ENCODE results near the gene DIAPH2.
"Not testable (repeated sequence)": the region's sequence is repeated elsewhere in the genome, so short reads cannot be mapped to it uniquely, and the experiment has no call there.

Gene DIAPH2

GRCh38 chrX:96684339-96685209, at the start of gene DIAPH2:
Gene DIAPH2, plus strand, starts transcription at chrX:96684842.
- FAIRE-seq = no peak

- FAIRE-seq = no peak
Observed at GRCh38 chrX:96650023-96650422, 34.6 kb upstream of the DIAPH2 start.

GRCh38 chrX:96655947-96656623, 28.6 kb upstream of the DIAPH2 start:
- no peak for FAIRE-seq

GRCh38 chrX:96682516-96682915, 2.1 kb upstream of the DIAPH2 start:
- FAIRE-seq = no peak

- FAIRE-seq = no peak
Observed at GRCh38 chrX:96683997-96684338, 674 bp upstream of the DIAPH2 start.

GRCh38 chrX:96685210-96686099, 813 bp downstream of the DIAPH2 start:
- no peak for FAIRE-seq

- no peak for FAIRE-seq
Observed at GRCh38 chrX:96687776-96688175, 3.1 kb downstream of the DIAPH2 start.

- FAIRE-seq = no peak
Observed at GRCh38 chrX:96688789-96689188, 4.1 kb downstream of the DIAPH2 start.

GRCh38 chrX:96689991-96690390, 5.3 kb downstream of the DIAPH2 start:
- no peak for FAIRE-seq

GRCh38 chrX:96692454-96692853, 7.8 kb downstream of the DIAPH2 start:
- FAIRE-seq = no peak

GRCh38 chrX:96692890-96693289, 8.2 kb downstream of the DIAPH2 start:
- FAIRE-seq = no peak

- no peak for FAIRE-seq
Observed at GRCh38 chrX:96693407-96693806, 8.8 kb downstream of the DIAPH2 start.

- FAIRE-seq = no peak
Observed at GRCh38 chrX:96696462-96696861, 11.8 kb downstream of the DIAPH2 start.

GRCh38 chrX:96700625-96701024, 16.0 kb downstream of the DIAPH2 start:
- FAIRE-seq = no peak

GRCh38 chrX:96703379-96703778, 18.7 kb downstream of the DIAPH2 start:
- FAIRE-seq = no peak

GRCh38 chrX:96703816-96704215, 19.2 kb downstream of the DIAPH2 start:
- no peak for FAIRE-seq

- FAIRE-seq = no peak
Observed at GRCh38 chrX:96704629-96705028, 20.0 kb downstream of the DIAPH2 start.

- no peak for FAIRE-seq
Observed at GRCh38 chrX:96705905-96706304, 21.3 kb downstream of the DIAPH2 start.

GRCh38 chrX:96707804-96708203, 23.2 kb downstream of the DIAPH2 start:
- no peak for FAIRE-seq

GRCh38 chrX:96710031-96710430, 25.4 kb downstream of the DIAPH2 start:
- no peak for FAIRE-seq

GRCh38 chrX:96713303-96713702, 28.7 kb downstream of the DIAPH2 start:
- FAIRE-seq = no peak

GRCh38 chrX:96714393-96714792, 29.8 kb downstream of the DIAPH2 start:
- FAIRE-seq = not testable (repeated sequence)

GRCh38 chrX:96715481-96715880, 30.8 kb downstream of the DIAPH2 start:
- no peak for FAIRE-seq

All from G401.6 (cell line).